Type B pancreatic cell (in vitro differentiated cells): Measurements from ENCODE around the gene EHF. TPM values are rescaled to one million over a fixed set of nuclear protein-coding genes. Genes with fewer than 3 reads are reported as not detected.

Experiments
- DNase-seq: peaks from one replicate; pipeline ENCODE4 v3.0.0; 2021; ENCODE audit warnings: mixed read lengths; ENCODE audit not compliant: unreplicated experiment; ENCODE audit errors: extremely low spot score
- H3K27ac Mint-ChIP-seq: 2 replicates; pipeline ENCODE4 v1.8.0; 2021; ENCODE audit warnings: mild to moderate bottlenecking, mixed read lengths
- H3K27me3 Mint-ChIP-seq: 2 replicates; pipeline ENCODE4 v1.8.0; 2021; ENCODE audit warnings: mixed read lengths
- H3K36me3 Mint-ChIP-seq: 2 replicates; pipeline ENCODE4 v1.8.0; 2021; ENCODE audit warnings: mixed read lengths
- H3K4me1 Mint-ChIP-seq: one replicate; pipeline ENCODE4 v1.8.0; 2021; ENCODE audit warnings: mixed read lengths; ENCODE audit not compliant: unreplicated experiment
- H3K4me3 Mint-ChIP-seq: 2 replicates; pipeline ENCODE4 v1.8.0; 2021; ENCODE audit warnings: mild to moderate bottlenecking, mixed read lengths
- H3K9me3 Mint-ChIP-seq: 2 replicates; pipeline ENCODE4 v1.8.0; 2021; ENCODE audit warnings: mixed read lengths
- total RNA-seq: library from RNA; stranded (reverse); gene quantifications from 2 replicates; pipeline ENCODE4 v1.2.1, GENCODE V29; 2021; ENCODE audit warnings: low replicate concordance
- TF ChIP-seq, protein P1 (sequence below): fragments of 200-600 bp; sonication (generic); conservative IDR thresholded peaks from 2 replicates; pipeline ENCODE4 v1.5.0; 2021; ENCODE audit warnings: antibody characterized with exemption, mild to moderate bottlenecking

Gene EHF
- total RNA-seq, 1 donor from 2014 or later, result 31.5 TPM

DNA sequence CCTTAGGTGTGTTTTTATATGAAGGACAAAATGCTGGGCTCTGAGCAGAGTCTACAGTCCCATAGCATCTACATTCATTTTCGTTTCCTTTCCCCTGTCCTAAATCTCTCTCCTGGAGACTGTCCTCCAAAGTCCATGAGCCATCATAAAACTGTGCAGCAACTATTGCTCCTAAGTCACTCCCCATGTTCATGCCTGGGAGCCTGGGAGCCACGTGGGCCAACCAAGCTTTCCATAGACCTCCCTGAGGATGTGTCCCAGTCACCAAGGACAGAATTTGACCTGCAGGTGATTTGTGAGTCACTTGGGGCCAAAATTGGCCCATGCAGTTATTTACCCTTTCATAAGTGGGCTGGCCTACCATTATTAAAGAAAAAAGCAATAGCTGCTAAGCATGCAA lies 28.7 kb downstream of the EHF start:
- Mint-ChIP-seq H3K9me3 (no peaks in the 10 kb centered on the region), H3K27me3 (no peaks in the 10 kb centered on the region), H3K4me1 (peaks cover 23% of the 10 kb centered on the region), H3K36me3 (peaks cover 6% of the 10 kb centered on the region), H3K4me3 (no peak overlapping the region), H3K27ac (no peak overlapping the region)
- TF ChIP-seq, protein P1, sequence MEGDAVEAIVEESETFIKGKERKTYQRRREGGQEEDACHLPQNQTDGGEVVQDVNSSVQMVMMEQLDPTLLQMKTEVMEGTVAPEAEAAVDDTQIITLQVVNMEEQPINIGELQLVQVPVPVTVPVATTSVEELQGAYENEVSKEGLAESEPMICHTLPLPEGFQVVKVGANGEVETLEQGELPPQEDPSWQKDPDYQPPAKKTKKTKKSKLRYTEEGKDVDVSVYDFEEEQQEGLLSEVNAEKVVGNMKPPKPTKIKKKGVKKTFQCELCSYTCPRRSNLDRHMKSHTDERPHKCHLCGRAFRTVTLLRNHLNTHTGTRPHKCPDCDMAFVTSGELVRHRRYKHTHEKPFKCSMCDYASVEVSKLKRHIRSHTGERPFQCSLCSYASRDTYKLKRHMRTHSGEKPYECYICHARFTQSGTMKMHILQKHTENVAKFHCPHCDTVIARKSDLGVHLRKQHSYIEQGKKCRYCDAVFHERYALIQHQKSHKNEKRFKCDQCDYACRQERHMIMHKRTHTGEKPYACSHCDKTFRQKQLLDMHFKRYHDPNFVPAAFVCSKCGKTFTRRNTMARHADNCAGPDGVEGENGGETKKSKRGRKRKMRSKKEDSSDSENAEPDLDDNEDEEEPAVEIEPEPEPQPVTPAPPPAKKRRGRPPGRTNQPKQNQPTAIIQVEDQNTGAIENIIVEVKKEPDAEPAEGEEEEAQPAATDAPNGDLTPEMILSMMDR, result no peak
- no peak for DNase-seq

DNA sequence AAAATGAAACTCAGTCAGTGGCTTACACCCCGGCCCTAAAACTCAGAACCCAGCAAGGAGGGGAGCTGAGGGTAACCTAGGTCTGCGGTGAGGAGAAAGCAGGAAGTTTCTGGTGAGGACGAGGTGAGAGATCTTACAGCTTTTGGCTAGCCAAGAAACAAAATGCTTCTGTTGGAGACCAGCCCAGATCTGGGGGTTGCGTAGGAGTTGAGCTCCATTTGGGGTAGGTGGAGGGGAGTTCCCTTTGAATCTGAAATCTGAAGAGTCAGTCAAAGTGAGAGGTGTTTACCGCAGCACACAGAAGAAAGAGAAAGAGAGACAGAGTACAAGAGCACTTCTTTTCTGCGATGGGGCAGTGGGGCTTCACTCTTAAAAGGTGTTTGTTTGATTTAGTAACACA lies 29.6 kb downstream of the EHF start:
- peaks cover 31% of the 10 kb centered on the region for H3K4me1 Mint-ChIP-seq
- peak overlapping the region; percentile 22 for H3K27ac Mint-ChIP-seq
- no peak overlapping the region for H3K4me3 Mint-ChIP-seq
- TF ChIP-seq, protein P1, result no peak
- H3K36me3 Mint-ChIP-seq, result peaks cover 6% of the 10 kb centered on the region
- no peak for DNase-seq
- H3K9me3 Mint-ChIP-seq, result no peaks in the 10 kb centered on the region
- no peaks in the 10 kb centered on the region for H3K27me3 Mint-ChIP-seq

DNA sequence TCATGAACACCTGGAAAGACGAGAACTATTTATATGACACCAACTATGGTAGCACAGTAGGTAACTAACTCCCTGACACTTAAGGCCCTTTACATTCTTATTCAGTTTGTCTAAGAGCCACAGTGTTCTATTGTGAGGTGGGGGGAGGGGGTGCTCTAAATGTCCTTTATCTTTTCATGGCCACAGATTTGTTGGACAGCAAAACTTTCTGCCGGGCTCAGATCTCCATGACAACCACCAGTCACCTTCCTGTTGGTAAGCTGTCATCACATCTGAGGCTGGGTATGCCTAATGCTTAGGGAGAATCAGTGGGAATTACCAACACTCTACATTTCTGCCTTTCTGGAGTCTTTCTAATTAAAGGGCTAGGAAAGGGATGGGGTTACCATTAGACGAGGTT lies 30.7 kb downstream of the EHF start:
- H3K27ac Mint-ChIP-seq, result no peak overlapping the region
- H3K4me1 Mint-ChIP-seq, result peaks cover 28% of the 10 kb centered on the region
- TF ChIP-seq, protein P1, result no peak
- H3K36me3 Mint-ChIP-seq, result peaks cover 6% of the 10 kb centered on the region
- DNase-seq, result no peak
- no peak overlapping the region for H3K4me3 Mint-ChIP-seq
- no peaks in the 10 kb centered on the region for H3K9me3 Mint-ChIP-seq
- H3K27me3 Mint-ChIP-seq, result no peaks in the 10 kb centered on the region

DNA sequence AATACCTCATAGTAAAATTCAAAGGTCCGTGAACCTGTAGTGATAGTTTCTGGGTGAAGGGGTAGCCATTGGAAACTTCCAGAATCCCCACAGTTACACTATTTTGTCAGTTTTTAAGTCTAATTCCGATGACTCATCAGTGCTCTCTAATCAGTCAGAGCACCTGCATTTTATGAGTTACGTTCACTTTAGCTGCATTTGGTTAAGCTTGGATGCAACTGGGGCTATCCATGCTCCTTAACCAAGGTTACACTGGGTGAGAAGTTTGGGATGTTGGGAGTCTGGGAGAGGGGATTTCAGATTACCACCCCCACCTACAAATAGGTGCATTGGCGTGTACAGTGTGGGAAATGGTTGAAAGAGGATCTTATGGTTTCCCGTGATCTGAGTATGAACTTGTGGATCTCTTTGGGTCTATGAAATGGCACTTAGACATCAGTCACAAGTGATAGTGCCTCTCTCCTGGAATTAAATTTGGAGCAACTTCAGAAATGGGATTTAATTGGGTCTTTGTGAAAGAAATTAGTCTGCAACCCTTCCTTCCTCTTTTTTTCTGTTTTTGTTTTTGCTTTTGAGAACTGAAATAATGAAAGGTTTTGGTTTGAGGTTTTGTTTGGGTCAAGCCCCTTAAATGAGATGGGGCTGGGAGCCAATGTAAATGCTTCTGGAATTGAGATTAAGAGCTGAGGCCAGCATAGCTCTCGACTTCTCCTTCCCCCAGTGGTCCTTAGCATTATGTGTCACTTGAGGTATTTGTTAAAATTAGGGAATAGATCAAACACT lies 31.5 kb downstream of the EHF start:
- Mint-ChIP-seq H3K36me3 (peaks cover 6% of the 10 kb centered on the region), H3K4me3 (no peak overlapping the region), H3K27ac (no peak overlapping the region), H3K27me3 (no peaks in the 10 kb centered on the region), H3K9me3 (no peaks in the 10 kb centered on the region), H3K4me1 (peaks cover 27% of the 10 kb centered on the region)
- TF ChIP-seq, protein P1, result no peak
- no peak for DNase-seq

DNA sequence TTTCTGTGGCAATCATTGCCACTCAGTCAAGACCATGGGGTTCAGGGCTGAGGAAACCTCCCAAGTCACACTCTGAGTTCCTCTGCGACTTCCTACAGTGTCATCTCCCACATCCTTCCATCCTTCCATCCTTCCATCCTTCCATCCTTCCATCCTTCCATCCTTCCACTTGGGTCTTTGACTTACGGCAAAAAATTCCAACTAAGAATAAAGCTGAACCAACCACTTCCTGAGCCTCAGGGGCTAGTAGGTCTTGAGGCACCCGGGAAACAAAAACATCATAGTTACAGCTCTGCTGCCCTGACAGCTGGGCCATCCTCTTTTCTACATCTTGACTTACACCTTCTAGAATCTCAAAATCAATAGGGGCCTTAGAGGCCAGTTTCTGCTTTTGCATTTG lies 32.1 kb downstream of the EHF start:
- peaks cover 27% of the 10 kb centered on the region for H3K4me1 Mint-ChIP-seq
- no peak overlapping the region for H3K27ac Mint-ChIP-seq
- H3K4me3 Mint-ChIP-seq, result no peak overlapping the region
- H3K9me3 Mint-ChIP-seq, result no peaks in the 10 kb centered on the region
- DNase-seq, result no peak
- TF ChIP-seq, protein P1, result no peak
- H3K27me3 Mint-ChIP-seq, result no peaks in the 10 kb centered on the region
- H3K36me3 Mint-ChIP-seq, result no peaks in the 10 kb centered on the region
